Stimulated activated CD4-positive, alpha-beta T cell treated with anti-CD3 and anti-CD28 coated beads, Interleukin-12 subunit alpha, Interleukin-12 subunit beta, amount 100 ng/mL, for 48 hours (primary cell): ENCODE results near the gene SV2C.

Experiments
- DNase-seq, 3 donors: peaks; one replicate each; pipeline ENCODE4 v3.0.0-alpha.2; 2020; ENCODE audit warnings: low read depth in 2 of 3, low spot score in 1 of 3

Gene SV2C

DNA sequence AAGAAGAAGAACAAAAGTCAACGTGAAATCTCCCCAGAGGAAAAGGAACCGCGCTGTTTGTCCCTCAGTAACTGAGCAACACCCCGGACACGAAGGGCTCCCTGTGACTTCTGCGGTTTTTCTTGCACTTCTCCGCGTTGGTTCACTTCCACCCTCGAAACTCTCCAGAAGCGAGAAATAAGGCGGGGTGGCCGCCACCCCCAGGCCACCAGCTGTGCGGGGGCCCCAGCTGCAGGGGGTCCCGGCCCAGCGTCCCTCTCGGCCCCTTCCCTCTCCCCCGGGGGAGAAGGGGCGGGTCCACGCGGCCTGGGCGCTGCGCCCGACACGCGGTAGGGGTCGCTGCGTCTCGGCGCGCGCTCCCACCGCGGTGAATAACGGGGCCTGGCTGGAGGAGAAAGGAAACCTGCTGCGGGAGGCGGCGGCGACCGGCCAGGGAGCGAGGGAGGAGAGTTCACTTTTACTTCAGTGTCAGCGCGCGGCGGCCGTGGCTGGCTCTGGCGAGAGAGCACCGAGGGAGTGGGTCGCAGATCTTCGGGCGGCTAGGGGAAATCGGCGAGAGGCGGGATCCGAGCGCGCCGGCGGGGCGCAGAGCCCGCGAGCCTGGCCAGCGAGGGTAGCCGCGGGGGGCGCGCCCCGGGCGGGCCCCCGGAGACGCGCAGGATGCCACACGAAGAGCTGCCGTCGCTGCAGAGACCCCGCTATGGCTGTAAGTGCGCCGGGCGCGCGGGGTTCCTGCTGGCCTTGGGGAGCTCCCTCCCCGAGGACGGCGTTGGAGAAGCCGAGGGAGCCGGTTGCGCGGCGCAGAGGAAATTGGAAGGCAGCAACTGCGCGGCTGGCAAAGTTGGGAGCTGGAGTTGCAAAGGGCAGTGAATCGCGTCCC, 319.9 kb downstream of the SV2C start, which contains the start of gene IQGAP2:
Gene IQGAP2 (plus strand): TSS at position 400 of the 880 bp plus-strand sequence. CDS start 261 bp downstream, at position 661.
- DNase-seq = peak; percentile 58 to 69 (median 60)
